ENCODE measurements around the gene CBX4. TPM values are rescaled to one million over a fixed set of nuclear protein-coding genes. Genes with fewer than 3 reads are reported as not detected.

Gene CBX4
- total RNA-seq, 1 donor from 2014 or later: 5.2 TPM

GRCh38 chr17:79836510-79836971, 2.7 kb downstream of the CBX4 start:
- peaks cover 4 to 10% (median 5%) of the 10 kb centered on the region in 3 donors for H3K36me3 ChIP-seq (ENCODE audit: control insufficient read depth in 3 of 3, insufficient read depth in 3 of 3, low read length in 3 of 3)
- H3K4me1 ChIP-seq (ENCODE audit: control insufficient read depth in 3 of 3, insufficient read depth in 3 of 3, low read length in 3 of 3): peaks cover 23 to 44% (median 39%) of the 10 kb centered on the region in 3 donors
- peak overlapping the region in 1 of 3 donors; percentile 81 for H3K4me3 ChIP-seq (ENCODE audit: low read length in 3 of 3)
- H3K9me3 ChIP-seq (ENCODE audit: control insufficient read depth in 3 of 3, low read length in 3 of 3): no peaks in the 10 kb centered on the region
- H3K27ac ChIP-seq (ENCODE audit: low read depth, low read length): no peak overlapping the region
- H3K27me3 ChIP-seq (ENCODE audit: control insufficient read depth in 3 of 3, insufficient read depth in 3 of 3, low read length in 3 of 3): peaks cover 15 to 20% (median 19%) of the 10 kb centered on the region in 3 donors
- H3K9ac ChIP-seq (ENCODE audit: low read depth in 1 of 3, low read length in 3 of 3): peak overlapping the region in 1 of 3 donors; percentile 85

DNA sequence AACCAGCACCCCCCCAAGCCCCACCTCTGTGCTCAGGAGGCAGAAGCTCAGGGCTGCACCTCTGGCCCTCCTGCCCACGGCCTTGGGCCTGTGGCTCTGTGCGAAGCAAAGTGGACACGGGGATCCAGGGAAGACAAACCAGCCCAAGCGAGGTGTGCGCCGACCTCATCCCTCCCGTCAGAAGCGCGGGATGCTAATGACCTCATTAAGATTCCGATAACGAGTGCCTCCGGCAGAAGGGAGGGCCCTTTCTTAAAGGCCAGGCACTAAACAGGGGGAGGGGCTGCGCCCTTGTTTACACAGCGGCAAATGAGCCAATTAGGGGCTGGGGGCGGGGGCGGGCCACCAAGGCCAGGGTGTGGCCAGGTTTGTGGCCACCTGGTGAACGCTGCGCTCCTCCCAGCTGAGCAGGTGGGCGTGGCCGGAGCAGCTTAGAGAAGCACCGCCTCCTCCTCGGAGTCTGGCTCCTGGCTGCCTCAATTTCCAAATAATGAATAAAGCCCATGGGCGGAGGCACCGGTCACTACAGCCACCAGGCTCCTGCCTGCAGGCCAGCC, 3.2 kb downstream of the CBX4 start:
- Histone ChIP-seq H3K4me1 (ENCODE audit: control insufficient read depth in 3 of 3, insufficient read depth in 3 of 3, low read length in 3 of 3) (peaks cover 28 to 46% (median 43%) of the 10 kb centered on the region in 3 donors), H3K27ac (ENCODE audit: low read depth, low read length) (no peak overlapping the region), H3K9ac (ENCODE audit: low read depth in 1 of 3, low read length in 3 of 3) (no peak overlapping the region), H3K9me3 (ENCODE audit: control insufficient read depth in 3 of 3, low read length in 3 of 3) (no peaks in the 10 kb centered on the region), H3K4me3 (ENCODE audit: low read length in 3 of 3) (no peak overlapping the region), H3K27me3 (ENCODE audit: control insufficient read depth in 3 of 3, insufficient read depth in 3 of 3, low read length in 3 of 3) (peaks cover 10 to 14% (median 13%) of the 10 kb centered on the region in 3 donors), H3K36me3 (ENCODE audit: control insufficient read depth in 3 of 3, insufficient read depth in 3 of 3, low read length in 3 of 3) (peaks cover 4 to 10% (median 5%) of the 10 kb centered on the region in 3 donors)

DNA sequence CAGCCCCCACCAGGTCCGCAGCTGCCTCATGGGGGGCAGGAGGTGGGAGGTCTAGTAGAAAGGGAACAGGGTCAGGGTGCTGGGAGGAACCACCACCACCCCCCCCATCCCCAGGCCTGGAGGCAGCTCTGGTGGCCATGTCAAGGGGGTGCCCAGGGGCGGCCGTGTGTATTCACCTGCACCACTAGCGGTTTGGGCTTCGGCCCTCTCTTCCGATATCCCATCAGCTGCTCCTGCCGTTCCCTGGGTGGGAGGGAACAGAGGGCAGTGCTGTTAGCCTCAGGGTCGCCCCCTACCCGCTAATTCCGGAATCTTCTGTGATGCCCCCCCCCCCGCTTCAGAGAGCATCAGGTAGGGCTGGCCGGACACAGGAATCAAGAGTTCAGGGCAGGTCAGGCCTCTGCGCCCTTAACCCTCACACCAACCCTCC, 3.8 kb downstream of the CBX4 start:
- H3K9ac ChIP-seq (ENCODE audit: low read depth in 1 of 3, low read length in 3 of 3): no peak overlapping the region
- no peaks in the 10 kb centered on the region for H3K9me3 ChIP-seq (ENCODE audit: control insufficient read depth in 3 of 3, low read length in 3 of 3)
- H3K27me3 ChIP-seq (ENCODE audit: control insufficient read depth in 3 of 3, insufficient read depth in 3 of 3, low read length in 3 of 3): peaks cover 7 to 10% (median 8%) of the 10 kb centered on the region in 3 donors
- peaks cover 28 to 42% (median 39%) of the 10 kb centered on the region in 3 donors for H3K4me1 ChIP-seq (ENCODE audit: control insufficient read depth in 3 of 3, insufficient read depth in 3 of 3, low read length in 3 of 3)
- H3K36me3 ChIP-seq (ENCODE audit: control insufficient read depth in 3 of 3, insufficient read depth in 3 of 3, low read length in 3 of 3): peaks cover 4 to 10% (median 5%) of the 10 kb centered on the region in 3 donors
- H3K4me3 ChIP-seq (ENCODE audit: low read length in 3 of 3): no peak overlapping the region
- H3K27ac ChIP-seq (ENCODE audit: low read depth, low read length): no peak overlapping the region

DNA sequence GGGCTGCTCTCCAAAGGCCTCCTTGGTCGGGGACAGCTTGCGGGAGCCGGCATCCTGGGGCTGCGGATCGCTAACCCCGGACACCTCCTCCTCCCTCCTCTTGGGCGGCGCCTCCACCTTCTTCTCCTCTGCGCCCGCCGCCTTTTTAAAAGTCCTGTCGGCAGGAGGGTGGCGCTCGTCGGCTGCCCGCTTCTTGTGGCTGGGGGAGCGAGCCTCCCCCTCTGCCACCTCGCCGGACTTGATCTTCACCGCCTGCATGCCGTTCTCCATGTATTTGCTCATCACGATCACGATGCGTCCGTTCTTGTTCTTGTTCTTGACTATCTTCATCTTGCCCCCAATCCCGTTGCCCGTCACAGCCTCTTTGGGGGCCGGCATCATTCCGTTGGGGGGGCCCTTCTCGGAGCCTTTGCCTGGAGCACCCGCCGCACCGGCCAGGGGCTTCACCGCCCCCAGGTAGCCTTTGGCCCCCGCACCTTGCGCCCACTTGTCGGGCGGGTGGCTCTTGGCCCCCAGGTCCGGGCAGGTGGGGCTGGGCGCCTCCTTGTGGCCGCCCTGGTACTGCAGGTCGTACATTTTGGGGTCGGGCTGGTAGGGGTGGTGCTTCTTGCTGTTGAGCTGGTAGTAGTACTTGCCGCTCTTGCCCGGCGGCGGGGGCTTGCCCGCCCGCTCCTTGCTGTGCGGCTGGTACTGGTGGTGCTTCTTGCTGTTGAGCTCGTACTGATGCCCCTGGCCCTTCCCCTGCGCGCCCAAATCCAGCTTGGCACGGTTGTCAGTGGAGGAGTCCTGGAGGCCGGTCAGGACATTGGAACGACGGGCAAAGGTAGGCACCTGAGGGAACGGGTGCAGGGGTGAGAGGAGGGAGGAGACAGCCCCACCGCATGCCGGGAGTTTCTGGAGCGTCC, 4.4 kb downstream of the CBX4 start:
- Histone ChIP-seq H3K9me3 (ENCODE audit: control insufficient read depth in 3 of 3, low read length in 3 of 3) (no peaks in the 10 kb centered on the region), H3K9ac (ENCODE audit: low read depth in 1 of 3, low read length in 3 of 3) (no peak overlapping the region), H3K27me3 (ENCODE audit: control insufficient read depth in 3 of 3, insufficient read depth in 3 of 3, low read length in 3 of 3) (peaks cover under 1 to 4% (median 1%) of the 10 kb centered on the region in 3 donors), H3K27ac (ENCODE audit: low read depth, low read length) (no peak overlapping the region), H3K4me1 (ENCODE audit: control insufficient read depth in 3 of 3, insufficient read depth in 3 of 3, low read length in 3 of 3) (peaks cover 22 to 36% (median 32%) of the 10 kb centered on the region in 3 donors), H3K36me3 (ENCODE audit: control insufficient read depth in 3 of 3, insufficient read depth in 3 of 3, low read length in 3 of 3) (peaks cover 4 to 10% (median 5%) of the 10 kb centered on the region in 3 donors), H3K4me3 (ENCODE audit: low read length in 3 of 3) (no peak overlapping the region)

DNA sequence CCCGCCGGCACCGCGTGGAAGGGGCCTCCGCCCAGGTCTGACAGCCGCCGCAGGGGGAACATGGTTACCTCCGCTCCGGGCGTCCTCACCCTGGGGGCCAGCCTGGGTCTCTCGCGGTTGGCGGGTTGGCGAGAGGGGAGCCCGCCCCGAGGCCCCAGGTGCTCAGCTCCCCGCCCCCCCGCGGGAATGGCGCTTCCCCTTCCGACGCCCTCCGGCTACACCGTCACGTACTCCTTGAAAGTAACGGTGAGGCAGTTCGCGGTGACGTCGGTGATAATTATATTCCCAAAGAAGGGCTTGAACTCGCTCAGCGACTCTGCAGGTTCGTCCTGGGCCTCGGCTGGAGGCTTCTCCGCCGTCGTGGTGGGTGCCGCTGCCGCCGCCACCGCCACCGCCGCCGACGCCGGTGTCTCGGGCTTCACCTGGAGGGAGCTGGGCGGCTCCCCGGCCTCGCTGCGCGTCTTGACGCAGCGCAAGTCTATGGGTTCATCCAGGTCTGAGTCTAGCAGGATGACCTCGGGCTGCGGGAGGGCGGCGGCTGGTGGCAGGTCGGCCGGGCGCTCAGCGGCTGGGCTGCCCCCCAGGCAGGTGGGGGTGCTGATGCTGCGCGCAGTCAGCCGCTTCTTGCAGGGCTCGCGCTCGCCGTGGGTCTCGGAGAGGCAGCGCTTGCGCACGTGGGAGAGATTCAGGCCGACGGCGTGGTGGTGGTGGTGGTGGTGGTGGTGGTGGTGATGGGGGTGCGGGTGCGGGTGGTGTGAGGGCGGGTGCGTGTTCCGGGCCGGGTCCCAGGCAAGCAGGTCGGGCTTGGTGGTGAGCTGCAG, 5.3 kb downstream of the CBX4 start:
- Histone ChIP-seq H3K4me1 (ENCODE audit: control insufficient read depth in 3 of 3, insufficient read depth in 3 of 3, low read length in 3 of 3) (peaks cover 22 to 35% (median 29%) of the 10 kb centered on the region in 3 donors), H3K36me3 (ENCODE audit: control insufficient read depth in 3 of 3, insufficient read depth in 3 of 3, low read length in 3 of 3) (peaks cover 4 to 10% (median 5%) of the 10 kb centered on the region in 3 donors), H3K27me3 (ENCODE audit: control insufficient read depth in 3 of 3, insufficient read depth in 3 of 3, low read length in 3 of 3) (peaks cover 0 to 4% (median 0%) of the 10 kb centered on the region in 3 donors), H3K9me3 (ENCODE audit: control insufficient read depth in 3 of 3, low read length in 3 of 3) (no peaks in the 10 kb centered on the region), H3K9ac (ENCODE audit: low read depth in 1 of 3, low read length in 3 of 3) (no peak overlapping the region), H3K4me3 (ENCODE audit: low read length in 3 of 3) (no peak overlapping the region), H3K27ac (ENCODE audit: low read depth, low read length) (no peak overlapping the region)

GRCh38 chr17:79833110-79833450, 6.2 kb downstream of the CBX4 start:
- peaks cover 0 to 4% (median 0%) of the 10 kb centered on the region in 3 donors for H3K27me3 ChIP-seq (ENCODE audit: control insufficient read depth in 3 of 3, insufficient read depth in 3 of 3, low read length in 3 of 3)
- peaks cover 4 to 10% (median 5%) of the 10 kb centered on the region in 3 donors for H3K36me3 ChIP-seq (ENCODE audit: control insufficient read depth in 3 of 3, insufficient read depth in 3 of 3, low read length in 3 of 3)
- no peaks in the 10 kb centered on the region for H3K9me3 ChIP-seq (ENCODE audit: control insufficient read depth in 3 of 3, low read length in 3 of 3)
- H3K9ac ChIP-seq (ENCODE audit: low read depth in 1 of 3, low read length in 3 of 3): no peak overlapping the region
- no peak overlapping the region for H3K27ac ChIP-seq (ENCODE audit: low read depth, low read length)
- H3K4me3 ChIP-seq (ENCODE audit: low read length in 3 of 3): no peak overlapping the region
- peaks cover 21 to 33% (median 24%) of the 10 kb centered on the region in 3 donors for H3K4me1 ChIP-seq (ENCODE audit: control insufficient read depth in 3 of 3, insufficient read depth in 3 of 3, low read length in 3 of 3)

- Histone ChIP-seq H3K9me3 (ENCODE audit: control insufficient read depth in 3 of 3, low read length in 3 of 3) (no peaks in the 10 kb centered on the region), H3K4me3 (ENCODE audit: low read length in 3 of 3) (peak overlapping the region in 1 of 3 donors; percentile 35), H3K27me3 (ENCODE audit: control insufficient read depth in 3 of 3, insufficient read depth in 3 of 3, low read length in 3 of 3) (peaks cover under 1 to 4% (median 3%) of the 10 kb centered on the region in 3 donors), H3K27ac (ENCODE audit: low read depth, low read length) (no peak overlapping the region), H3K9ac (ENCODE audit: low read depth in 1 of 3, low read length in 3 of 3) (peak overlapping the region in 1 of 3 donors; percentile 62), H3K36me3 (ENCODE audit: control insufficient read depth in 3 of 3, insufficient read depth in 3 of 3, low read length in 3 of 3) (peaks cover 4 to 10% (median 5%) of the 10 kb centered on the region in 3 donors), H3K4me1 (ENCODE audit: control insufficient read depth in 3 of 3, insufficient read depth in 3 of 3, low read length in 3 of 3) (peaks cover 15 to 27% (median 18%) of the 10 kb centered on the region in 3 donors)
Measured at GRCh38 chr17:79832218-79833109, 6.8 kb downstream of the CBX4 start.

DNA sequence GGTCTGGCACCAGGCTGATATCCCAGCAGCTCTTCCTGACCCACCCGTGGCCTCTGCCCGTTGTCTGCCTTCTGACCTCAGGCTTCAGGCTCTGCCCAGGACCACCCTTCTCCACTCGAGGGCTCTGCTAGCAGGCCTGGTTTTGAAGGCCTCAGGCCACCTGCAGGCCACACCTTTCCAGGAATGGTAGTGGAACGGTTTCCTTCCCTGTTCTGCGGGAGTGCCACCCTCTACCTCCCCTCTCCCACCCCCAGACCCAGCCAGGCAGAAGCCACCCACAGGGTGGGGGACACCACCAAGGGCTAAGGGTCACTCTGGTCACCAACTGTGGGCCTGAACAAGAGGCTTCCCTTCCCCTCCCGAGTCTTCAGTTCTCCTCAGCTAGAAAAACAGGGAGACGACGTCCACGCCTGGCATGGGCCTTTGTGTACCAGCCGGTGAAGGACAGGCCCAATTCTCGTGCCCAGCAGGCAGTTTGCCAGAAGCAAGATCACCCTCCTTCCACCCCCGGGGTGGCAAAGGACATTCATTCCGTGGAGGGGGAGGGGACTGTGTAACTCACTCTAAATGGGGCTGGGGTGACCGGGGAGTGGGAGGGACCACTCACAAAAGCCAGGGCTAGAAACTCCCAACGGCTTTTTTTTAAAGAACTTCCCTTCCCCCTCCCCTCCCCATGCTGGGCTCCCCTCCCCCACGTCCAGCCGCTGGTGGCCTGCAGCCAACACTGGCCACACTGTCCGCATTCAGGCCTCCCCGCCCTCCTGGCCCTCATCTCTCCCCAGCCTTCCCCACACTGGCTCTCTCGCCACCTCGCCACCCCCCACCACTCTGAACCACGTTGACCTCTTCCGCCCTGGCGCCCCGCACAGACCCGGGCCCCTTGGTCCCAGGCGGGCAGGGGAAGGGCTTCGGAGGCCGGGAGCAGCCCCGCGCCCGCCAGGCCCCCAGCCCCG, 7.7 kb downstream of the CBX4 start:
- Histone ChIP-seq H3K9ac (ENCODE audit: low read depth in 1 of 3, low read length in 3 of 3) (peak overlapping the region in 1 of 3 donors; percentile 62), H3K9me3 (ENCODE audit: control insufficient read depth in 3 of 3, low read length in 3 of 3) (no peaks in the 10 kb centered on the region), H3K4me1 (ENCODE audit: control insufficient read depth in 3 of 3, insufficient read depth in 3 of 3, low read length in 3 of 3) (peaks cover 8 to 17% (median 9%) of the 10 kb centered on the region in 3 donors), H3K36me3 (ENCODE audit: control insufficient read depth in 3 of 3, insufficient read depth in 3 of 3, low read length in 3 of 3) (peaks cover 4 to 10% (median 5%) of the 10 kb centered on the region in 3 donors), H3K27me3 (ENCODE audit: control insufficient read depth in 3 of 3, insufficient read depth in 3 of 3, low read length in 3 of 3) (peaks cover 9 to 12% (median 12%) of the 10 kb centered on the region in 3 donors), H3K4me3 (ENCODE audit: low read length in 3 of 3) (peak overlapping the region in 1 of 3 donors; percentile 35), H3K27ac (ENCODE audit: low read depth, low read length) (no peak overlapping the region)

Data from skeletal muscle tissue (tissue), 4 donors.